HepG2 (cell line): ENCODE data around the gene METTL22. TPM values are rescaled to one million over a fixed set of nuclear protein-coding genes. Genes with fewer than 3 reads are reported as not detected.

Experiments
- BHLHE40 ChIP-seq: IDR thresholded peaks from 2 replicates; pipeline ENCODE4 v1.6.1; 2011; ENCODE audit warnings: low read length, improper control_type of control experiment
- BRCA1 ChIP-seq: sonication (generic); formaldehyde crosslinking; IDR thresholded peaks from 2 replicates; pipeline ENCODE4 v1.4.0; 2020; ENCODE audit warnings: missing genetic modification reagents
- FUBP1 ChIP-seq: sonication (generic); formaldehyde crosslinking; IDR thresholded peaks from 2 replicates; pipeline ENCODE4 v1.5.1; 2020; ENCODE audit warnings: missing genetic modification reagents, mild to moderate bottlenecking, borderline replicate concordance
- IRF1 ChIP-seq: sonication (generic); formaldehyde crosslinking; IDR thresholded peaks from 2 replicates; pipeline ENCODE4 v1.4.0; 2020; ENCODE audit warnings: low read depth, mild to moderate bottlenecking, missing genetic modification reagents
- KLF15 ChIP-seq: sonication (generic); formaldehyde crosslinking; IDR thresholded peaks from 2 replicates; pipeline ENCODE4 v1.8.1; 2023; ENCODE audit warnings: borderline replicate concordance, mild to moderate bottlenecking, inconsistent platforms, missing genetic modification reagents, mixed read lengths
- KLF6 ChIP-seq: IDR thresholded peaks from 2 replicates; pipeline ENCODE4 v1.8.0; 2016; ENCODE audit warnings: missing biosample characterization, missing genetic modification reagents
- MIER2 ChIP-seq: IDR thresholded peaks from 2 replicates; pipeline ENCODE4 v1.6.1; 2016; ENCODE audit warnings: missing biosample characterization, missing genetic modification reagents
- MYPOP ChIP-seq: sonication (generic); formaldehyde crosslinking; IDR thresholded peaks from 2 replicates; pipeline ENCODE4 v1.8.1; 2023; ENCODE audit warnings: mild to moderate bottlenecking, moderate library complexity, missing genetic modification reagents
- NFYC ChIP-seq: IDR thresholded peaks from 2 replicates; pipeline ENCODE4 v1.6.1; 2016; ENCODE audit warnings: missing genetic modification reagents, missing compliant biosample characterization
- NR2F1 ChIP-seq, 2 experiments: fragments of 450-650 bp in 1 of 2; formaldehyde crosslinking in 1 of 2; IDR thresholded peaks; 2 replicates each; pipeline versions ENCODE4 v1.5.0 to v1.6.1; 2016 to 2020; ENCODE audit warnings: mild to moderate bottlenecking in 1 of 2, missing compliant biosample characterization in 1 of 2, missing genetic modification reagents in 1 of 2, moderate library complexity in 1 of 2
- RBM22 ChIP-seq: fragments of 200-400 bp; formaldehyde crosslinking; optimal IDR thresholded peaks from 2 replicates; pipeline ENCODE3; 2017; ENCODE audit warnings: mild to moderate bottlenecking, low read length, moderate library complexity
- RBM39 ChIP-seq: fragments of 200-400 bp; formaldehyde crosslinking; IDR thresholded peaks from one replicate; pipeline ENCODE4 v1.6.1; 2018; ENCODE audit warnings: antibody characterized with exemption, mild to moderate bottlenecking, low read depth, low read length; ENCODE audit not compliant: poor library complexity, severe bottlenecking
- SRF ChIP-seq: IDR thresholded peaks from 2 replicates; pipeline ENCODE4 v1.6.1; 2011; ENCODE audit warnings: mild to moderate bottlenecking, low read depth, low read length, moderate library complexity
- ZBTB42 ChIP-seq: sonication (generic); formaldehyde crosslinking; IDR thresholded peaks from 2 replicates; pipeline ENCODE4 v1.5.0; 2020; ENCODE audit warnings: mild to moderate bottlenecking, missing genetic modification reagents
- ZBTB7B ChIP-seq: sonication (generic); formaldehyde crosslinking; IDR thresholded peaks from 2 replicates; pipeline ENCODE4 v1.4.0; 2020; ENCODE audit warnings: missing genetic modification reagents
- ZFP90 ChIP-seq: sonication (generic); formaldehyde crosslinking; IDR thresholded peaks from 2 replicates; pipeline ENCODE4 v1.8.0; 2022; ENCODE audit warnings: missing genetic modification reagents, mild to moderate bottlenecking, inconsistent platforms, borderline replicate concordance
- ZMAT3 ChIP-seq: sonication (generic); formaldehyde crosslinking; conservative IDR thresholded peaks from 2 replicates; pipeline ENCODE4 v1.7.0; 2021; ENCODE audit warnings: missing genetic modification reagents
- ZNF12 ChIP-seq: sonication (generic); formaldehyde crosslinking; IDR thresholded peaks from 2 replicates; pipeline ENCODE4 v1.5.0; 2020; ENCODE audit warnings: missing genetic modification reagents
- ZNF138 ChIP-seq: sonication (generic); formaldehyde crosslinking; IDR thresholded peaks from 2 replicates; pipeline ENCODE4 v1.5.0; 2020; ENCODE audit warnings: mild to moderate bottlenecking, low read depth, missing genetic modification reagents
- ZNF234 ChIP-seq: sonication (generic); formaldehyde crosslinking; conservative IDR thresholded peaks from 2 replicates; pipeline ENCODE4 v1.5.1; 2020; ENCODE audit warnings: mild to moderate bottlenecking, missing genetic modification reagents
- ZNF629 ChIP-seq: sonication (generic); formaldehyde crosslinking; conservative IDR thresholded peaks from 2 replicates; pipeline ENCODE4 v1.5.0; 2020; ENCODE audit warnings: missing genetic modification reagents
- polyA plus RNA-seq, 8 experiments: library from polyadenylated mRNA; depleted of rRNA in 3 of 8; stranded (reverse) in 7 of 8; unstranded in 1 of 8; fragments of >200 nt; fragmentation: Illumina TruSeq in 4 of 8; extraction: Trizol in 4 of 8; gene quantifications; 2 replicates each; pipeline versions ENCODE4 v1.2.1 to v1.2.3, GENCODE V29; 2011 to 2016; ENCODE audit warnings: low read depth in 4 of 8, missing spikeins in 1 of 8, mixed read lengths in 1 of 8; ENCODE audit not compliant: insufficient read depth in 1 of 8
- total RNA-seq, 5 experiments: library from RNA; depleted of rRNA; stranded (reverse); fragments of >200 nt; fragmentation: Illumina TruSeq; extraction: Trizol; gene quantifications; 2 replicates each; pipeline ENCODE4 v1.2.3, GENCODE V29; 2016; ENCODE audit warnings: low read depth in 1 of 5
- TF ChIP-seq, protein P1 (sequence below): sonication (generic); formaldehyde crosslinking; IDR thresholded peaks from 2 replicates; pipeline ENCODE4 v1.9.0; 2021; ENCODE audit warnings: missing genetic modification reagents, borderline replicate concordance
- TF ChIP-seq, protein P2 (sequence below): sonication (generic); formaldehyde crosslinking; IDR thresholded peaks from 2 replicates; pipeline ENCODE4 v1.4.0; 2020; ENCODE audit warnings: low read depth, mild to moderate bottlenecking, missing genetic modification reagents

METTL22 gene
- total and polyA plus RNA-seq, 2 of the 13 experiments (the other 11 are each of a cell fraction or from before 2014, with no cell fraction given), result 36.2 to 94.8 TPM

DNA sequence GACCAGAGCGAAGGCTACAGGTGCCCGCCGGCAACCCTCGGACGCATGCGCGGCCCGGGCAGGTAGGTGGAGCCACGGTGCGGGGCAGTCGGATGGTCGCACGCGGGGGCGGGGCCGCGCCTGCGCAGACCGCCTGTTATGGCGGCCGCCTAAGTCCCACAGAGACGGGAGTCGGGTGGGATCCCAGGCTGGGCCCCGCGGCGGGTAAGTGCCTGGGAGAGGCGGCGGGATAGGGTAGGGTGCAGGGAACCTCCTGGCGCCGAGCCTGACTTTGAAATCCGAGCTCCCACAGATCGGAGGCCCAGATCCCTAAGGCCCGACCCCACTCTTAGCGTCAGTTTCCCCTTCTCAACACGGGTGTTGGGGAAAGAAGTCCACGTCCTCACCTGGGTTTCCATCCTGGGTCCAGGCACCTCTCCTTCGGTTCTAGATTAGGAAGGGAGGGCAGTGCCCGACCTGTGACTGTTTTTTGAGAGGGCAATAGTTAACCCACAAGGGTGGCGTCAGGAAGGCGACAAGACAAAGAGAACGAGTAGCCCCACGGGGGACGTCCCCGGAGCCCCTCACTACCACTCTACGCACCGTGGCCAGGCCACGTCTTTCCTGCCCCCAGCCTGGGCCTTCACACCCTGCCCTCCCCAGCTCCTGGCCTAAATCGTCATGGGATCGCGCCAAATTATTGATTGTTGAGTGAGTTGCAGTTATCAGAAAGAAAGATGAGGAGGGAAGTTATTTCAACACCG, at the start of gene METTL22 (continued):
- TF ChIP-seq ZNF12 (no peak), FUBP1 (no peak), ZNF234 (no peak), MYPOP (CRISPR knock-in tag) (0 out of 2 replicates have a peak, but pooled peaks have one; percentile 74), ZFP90 (CRISPR knock-in tag) (peak; percentile 71; the same call in 1 of the 2 replicates), KLF6 (no peak), KLF15 (no peak; the same call in 1 of the 2 replicates), IRF1 (no peak), MIER2 (CRISPR knock-in tag) (no peak), ZNF138 (CRISPR knock-in tag) (no peak), RBM22 (no peak), RBM39 (no peak), NR2F1 (CRISPR knock-in tag; IDR thresholded peaks at IDR 0.05) (no peak), NFYC (CRISPR knock-in tag) (peak; percentile 35), ZBTB42 (CRISPR knock-in tag) (no peak; the same call in 1 of the 2 replicates), ZNF629 (CRISPR knock-in tag) (no peak; the same call in 1 of the 2 replicates), SRF (no peak), BHLHE40 (0 out of 2 replicates have a peak, but pooled peaks have one; percentile 11), BRCA1 (peak; percentile 94), ZMAT3 (CRISPR knock-in tag) (peak; percentile 91), ZBTB7B (CRISPR knock-in tag) (peak; percentile 74)
- TF ChIP-seq, protein P1, sequence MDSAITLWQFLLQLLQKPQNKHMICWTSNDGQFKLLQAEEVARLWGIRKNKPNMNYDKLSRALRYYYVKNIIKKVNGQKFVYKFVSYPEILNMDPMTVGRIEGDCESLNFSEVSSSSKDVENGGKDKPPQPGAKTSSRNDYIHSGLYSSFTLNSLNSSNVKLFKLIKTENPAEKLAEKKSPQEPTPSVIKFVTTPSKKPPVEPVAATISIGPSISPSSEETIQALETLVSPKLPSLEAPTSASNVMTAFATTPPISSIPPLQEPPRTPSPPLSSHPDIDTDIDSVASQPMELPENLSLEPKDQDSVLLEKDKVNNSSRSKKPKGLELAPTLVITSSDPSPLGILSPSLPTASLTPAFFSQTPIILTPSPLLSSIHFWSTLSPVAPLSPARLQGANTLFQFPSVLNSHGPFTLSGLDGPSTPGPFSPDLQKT (CRISPR knock-in tag), result no peak
- TF ChIP-seq, protein P2, sequence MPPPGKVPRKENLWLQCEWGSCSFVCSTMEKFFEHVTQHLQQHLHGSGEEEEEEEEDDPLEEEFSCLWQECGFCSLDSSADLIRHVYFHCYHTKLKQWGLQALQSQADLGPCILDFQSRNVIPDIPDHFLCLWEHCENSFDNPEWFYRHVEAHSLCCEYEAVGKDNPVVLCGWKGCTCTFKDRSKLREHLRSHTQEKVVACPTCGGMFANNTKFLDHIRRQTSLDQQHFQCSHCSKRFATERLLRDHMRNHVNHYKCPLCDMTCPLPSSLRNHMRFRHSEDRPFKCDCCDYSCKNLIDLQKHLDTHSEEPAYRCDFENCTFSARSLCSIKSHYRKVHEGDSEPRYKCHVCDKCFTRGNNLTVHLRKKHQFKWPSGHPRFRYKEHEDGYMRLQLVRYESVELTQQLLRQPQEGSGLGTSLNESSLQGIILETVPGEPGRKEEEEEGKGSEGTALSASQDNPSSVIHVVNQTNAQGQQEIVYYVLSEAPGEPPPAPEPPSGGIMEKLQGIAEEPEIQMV (CRISPR knock-in tag), result no peak
